Testis (tissue), 3 donors: ENCODE measurements around the gene RNF213. TPM values are rescaled to one million over a fixed set of nuclear protein-coding genes. Genes with fewer than 3 reads are reported as not detected.
"Not testable (repeated sequence)": the region's sequence is repeated elsewhere in the genome, so short reads cannot be mapped to it uniquely, and the experiment has no call there.

Experiments used
- DNase-seq: peaks from one replicate; pipeline ENCODE4 v3.0.0-alpha.2; 2019
- H3K27ac ChIP-seq, 2 donors: fragments of 200-600 bp; sonication (generic); one replicate each; pipeline ENCODE4 v1.5.1; 2019
- H3K27me3 ChIP-seq: fragments of 200-600 bp; sonication (generic); one replicate; pipeline ENCODE4 v1.5.1; 2019
- H3K36me3 ChIP-seq: fragments of 200-600 bp; sonication (generic); one replicate; pipeline ENCODE4 v1.5.1; 2017; ENCODE audit warnings: low read depth; ENCODE audit errors: missing control alignments
- H3K4me1 ChIP-seq: fragments of 200-600 bp; sonication (generic); one replicate; pipeline ENCODE4 v1.5.1; 2019
- H3K4me3 ChIP-seq, 2 donors: fragments of 200-600 bp; sonication (generic); one replicate each; pipeline ENCODE4 v1.5.1; 2017 to 2019
- H3K9me3 ChIP-seq: fragments of 200-600 bp; sonication (generic); one replicate; pipeline ENCODE4 v1.5.1; 2017
- POLR2A ChIP-seq: fragments of 450-650 bp; IDR thresholded peaks from one replicate; pipeline ENCODE4 v1.6.1; 2017; ENCODE audit warnings: antibody characterized with exemption, mild to moderate bottlenecking, moderate library complexity
- WGBS, 2 donors: methylation state at CpG; one replicate each; pipeline ENCODE4 v1.1.5; 2018; 5-methylcytosine and 5-hydroxymethylcytosine counted together
- intact Hi-C: fragments of 100-400 bp; cut with DNase I; formaldehyde crosslinking; loops from one replicate; pipeline ENCODE4 v1.15.1; 2023; ENCODE audit warnings: low total_unique reads
- polyA plus RNA-seq: library from polyadenylated mRNA; stranded (reverse); fragments of 350-450 nt; fragmentation: Illumina TruSeq; extraction: RNeasy Lipid Tissue Mini Kit (QIAGEN cat#74804); gene quantifications from one replicate; pipeline ENCODE4 v1.2.3, GENCODE V29; 2014; ENCODE audit warnings: low read depth, low replicate concordance; ENCODE audit not compliant: insufficient read depth
- total RNA-seq, 2 donors: library from RNA; depleted of rRNA; stranded (reverse); fragments of >200 nt; gene quantifications; one replicate each; pipeline ENCODE4 v1.2.3, GENCODE V29; 2016
- TF ChIP-seq, protein P1 (sequence below), 3 experiments: fragments of 450-650 bp in 2 of 3; fragments of 200-600 bp in 1 of 3; sonication (generic) in 1 of 3; IDR thresholded peaks; one replicate each; pipeline ENCODE4 v1.5.1; 2016 to 2019; ENCODE audit warnings: antibody characterized with exemption in 3 of 3, mild to moderate bottlenecking in 2 of 3, moderate library complexity in 1 of 3

RNF213 gene
- total and polyA plus RNA-seq, 3 donors from 2014 or later = 25.3 to 68.9 (median 66.9) TPM

DNA sequence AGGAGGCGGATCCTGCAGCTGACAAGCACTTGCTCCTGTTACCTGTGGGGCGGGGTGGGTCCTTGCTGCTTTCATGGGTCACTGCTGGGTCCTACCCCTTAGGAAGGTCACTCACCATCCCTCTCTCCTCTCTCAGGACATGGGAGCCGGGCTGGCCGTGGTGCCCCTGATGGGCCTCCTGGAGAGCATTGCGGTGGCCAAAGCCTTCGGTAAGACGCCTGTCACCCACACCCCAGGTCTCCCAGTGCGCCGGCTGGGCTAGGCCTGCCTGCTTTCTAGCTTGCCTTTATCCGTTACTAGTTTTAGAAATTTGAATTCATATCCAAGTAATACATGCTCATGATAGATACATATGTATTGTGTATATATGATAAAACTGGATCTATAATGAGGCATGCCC lies 23.3 kb upstream of the RNF213 start:
- TF ChIP-seq POLR2A = no peak
- DNase-seq = no peak
- no peak overlapping the region for H3K4me3 ChIP-seq
- H3K27me3 ChIP-seq = no peaks in the 10 kb centered on the region
- no peaks in the 10 kb centered on the region for H3K4me1 ChIP-seq
- intact Hi-C loops = no loop called here
- H3K27ac ChIP-seq = no peak overlapping the region
- 95 to 96% methylated on average over 6 to 10 of the region's 10 CpGs for WGBS, 2 donors
- H3K36me3 ChIP-seq = no peaks in the 10 kb centered on the region
- H3K9me3 ChIP-seq = no peaks in the 10 kb centered on the region

DNA sequence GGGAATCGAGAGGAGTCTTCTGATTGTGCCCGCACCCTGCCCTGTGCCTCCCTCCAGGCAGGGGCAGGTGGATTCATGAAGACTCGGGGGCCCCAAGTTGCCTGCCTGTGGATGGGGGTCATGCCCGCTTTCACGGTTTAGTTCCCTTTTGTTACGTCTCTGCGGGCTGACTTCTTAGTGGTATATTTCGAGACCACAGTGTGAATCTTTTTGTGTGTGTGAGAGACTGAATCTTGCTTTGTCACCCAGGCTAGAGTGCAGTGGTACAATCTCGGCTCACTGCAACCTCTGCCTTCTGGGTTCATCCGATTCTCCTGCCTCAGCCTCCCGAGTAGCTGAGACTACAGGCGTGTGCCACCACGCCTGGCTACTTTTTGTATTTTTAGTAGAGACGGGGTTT lies 18.1 kb upstream of the RNF213 start:
- 86 to 95% methylated on average over 14 of the region's 14 CpGs for WGBS, 2 donors
- H3K4me1 ChIP-seq = no peaks in the 10 kb centered on the region
- H3K9me3 ChIP-seq = no peaks in the 10 kb centered on the region
- no peaks in the 10 kb centered on the region for H3K36me3 ChIP-seq
- no peaks in the 10 kb centered on the region for H3K27me3 ChIP-seq
- H3K4me3 ChIP-seq = no peak overlapping the region
- intact Hi-C loops = no loop called here
- TF ChIP-seq POLR2A = no peak
- TF ChIP-seq, protein P1, sequence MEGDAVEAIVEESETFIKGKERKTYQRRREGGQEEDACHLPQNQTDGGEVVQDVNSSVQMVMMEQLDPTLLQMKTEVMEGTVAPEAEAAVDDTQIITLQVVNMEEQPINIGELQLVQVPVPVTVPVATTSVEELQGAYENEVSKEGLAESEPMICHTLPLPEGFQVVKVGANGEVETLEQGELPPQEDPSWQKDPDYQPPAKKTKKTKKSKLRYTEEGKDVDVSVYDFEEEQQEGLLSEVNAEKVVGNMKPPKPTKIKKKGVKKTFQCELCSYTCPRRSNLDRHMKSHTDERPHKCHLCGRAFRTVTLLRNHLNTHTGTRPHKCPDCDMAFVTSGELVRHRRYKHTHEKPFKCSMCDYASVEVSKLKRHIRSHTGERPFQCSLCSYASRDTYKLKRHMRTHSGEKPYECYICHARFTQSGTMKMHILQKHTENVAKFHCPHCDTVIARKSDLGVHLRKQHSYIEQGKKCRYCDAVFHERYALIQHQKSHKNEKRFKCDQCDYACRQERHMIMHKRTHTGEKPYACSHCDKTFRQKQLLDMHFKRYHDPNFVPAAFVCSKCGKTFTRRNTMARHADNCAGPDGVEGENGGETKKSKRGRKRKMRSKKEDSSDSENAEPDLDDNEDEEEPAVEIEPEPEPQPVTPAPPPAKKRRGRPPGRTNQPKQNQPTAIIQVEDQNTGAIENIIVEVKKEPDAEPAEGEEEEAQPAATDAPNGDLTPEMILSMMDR (IDR thresholded peaks at IDR 0.05) = no peak
- DNase-seq = no peak
- no peak overlapping the region for H3K27ac ChIP-seq

DNA sequence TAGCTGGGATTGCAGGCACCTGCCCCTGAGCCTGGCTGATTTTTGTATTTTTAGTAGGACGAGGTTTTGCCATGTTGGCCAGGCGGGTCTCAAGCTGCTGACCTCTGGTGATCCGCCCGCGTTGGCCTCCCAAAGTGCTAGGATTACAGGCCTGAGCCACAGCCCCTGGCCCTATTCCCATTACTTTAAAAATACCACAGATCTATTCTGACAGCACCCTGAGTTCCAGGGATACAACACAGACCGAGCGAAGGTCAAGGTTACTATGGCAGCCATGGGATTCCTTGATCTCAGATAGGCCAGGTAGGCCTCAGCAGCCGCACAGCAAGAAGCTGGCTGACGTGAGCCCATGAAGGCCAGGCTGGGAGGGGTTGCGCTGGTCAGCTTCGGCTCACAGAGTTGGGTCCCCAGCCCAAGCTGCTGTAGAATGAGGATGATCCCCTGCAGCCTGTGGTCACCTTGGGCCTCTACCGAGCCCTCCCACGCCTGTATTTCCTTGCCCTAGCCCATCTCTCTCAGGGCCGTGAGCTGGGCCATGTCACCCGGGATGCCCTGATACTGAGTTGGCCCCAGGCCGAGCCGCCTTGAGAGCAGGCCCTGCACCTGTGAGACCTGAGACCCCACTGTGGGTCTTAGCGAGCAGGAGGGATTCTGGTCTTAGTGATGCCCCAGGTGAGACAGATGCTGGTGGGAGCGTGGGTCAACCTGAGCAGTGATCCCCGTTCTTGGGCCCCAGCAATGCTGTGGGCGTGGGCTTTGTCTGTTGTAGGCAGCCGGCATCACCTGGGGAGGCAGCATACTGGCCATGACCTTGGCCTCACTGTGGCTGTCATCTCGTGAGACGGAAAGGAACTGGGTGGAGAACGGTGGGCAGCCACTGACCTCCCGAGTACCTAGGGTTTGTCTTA lies 16.9 kb upstream of the RNF213 start:
- no peak overlapping the region for H3K27ac ChIP-seq
- TF ChIP-seq POLR2A = no peak
- TF ChIP-seq, protein P1 (IDR thresholded peaks at IDR 0.05) = no peak
- no peak for DNase-seq

DNA sequence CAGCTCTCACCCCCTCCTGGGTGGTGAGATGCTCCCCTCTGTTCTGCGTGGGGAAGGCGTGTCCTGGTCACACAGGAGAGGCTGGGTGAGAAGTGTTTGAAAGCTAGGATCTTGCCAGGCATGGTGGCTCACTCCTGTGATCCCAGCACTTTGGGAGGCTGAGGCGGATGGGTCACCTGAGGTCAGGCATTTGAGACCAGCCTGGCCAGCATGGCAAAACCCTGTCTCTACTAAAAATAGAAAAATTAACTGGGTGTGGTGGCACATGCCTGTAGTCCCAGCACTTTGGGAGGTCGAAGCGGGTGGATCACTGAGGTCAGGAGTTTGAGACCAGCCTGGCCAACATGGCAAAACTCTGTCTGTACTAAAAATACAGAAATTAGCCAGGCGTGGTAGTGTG lies 16.2 kb upstream of the RNF213 start:
- H3K27me3 ChIP-seq, intact Hi-C loops, H3K36me3 ChIP-seq, H3K4me1 ChIP-seq, H3K9me3 ChIP-seq, DNase-seq, H3K4me3 ChIP-seq, H3K27ac ChIP-seq: not testable (repeated sequence)
- 90 to 91% methylated on average over 6 of the region's 6 CpGs for WGBS, 2 donors

More for the DNA sequence above, 16.9 kb upstream of the RNF213 start:
- H3K4me3 ChIP-seq = no peak overlapping the region
- no peaks in the 10 kb centered on the region for H3K4me1 ChIP-seq
- H3K27me3 ChIP-seq = no peaks in the 10 kb centered on the region
- intact Hi-C loops = no loop called here
- H3K9me3 ChIP-seq = no peaks in the 10 kb centered on the region
- H3K36me3 ChIP-seq = no peaks in the 10 kb centered on the region
- 84 to 94% methylated on average over 18 to 26 of the region's 26 CpGs for WGBS, 2 donors

DNA sequence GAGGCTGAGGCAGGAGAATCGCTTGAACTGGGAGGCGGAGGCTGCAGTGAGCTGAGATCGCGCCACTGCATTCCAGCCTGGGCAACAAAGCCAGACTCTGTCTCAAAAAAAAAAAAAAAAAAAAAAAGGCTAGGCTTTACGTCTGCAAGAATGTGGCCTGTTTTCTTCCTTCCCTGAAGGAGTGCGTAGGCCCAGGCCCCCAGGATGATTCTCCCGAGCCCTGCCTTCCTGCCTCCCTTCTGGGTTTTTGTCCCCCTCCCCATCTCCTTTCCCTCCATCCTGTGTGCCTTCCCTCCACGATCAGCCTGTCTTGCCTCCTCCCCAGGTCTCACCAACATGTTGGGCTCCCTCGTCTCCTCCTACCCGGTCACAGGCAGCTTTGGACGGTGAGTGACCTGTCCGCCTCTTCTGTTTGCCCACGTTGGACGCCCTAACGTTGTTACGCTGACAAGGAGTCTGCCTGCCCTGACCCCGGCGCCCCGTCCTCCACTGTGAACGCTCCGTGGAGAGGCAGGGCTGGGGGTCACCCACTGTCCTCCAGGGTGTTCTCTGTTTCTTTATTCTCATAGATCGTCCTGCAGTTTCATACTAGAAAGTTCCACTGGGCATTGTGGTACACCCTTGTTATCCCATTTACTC lies 15.7 kb upstream of the RNF213 start:
- Histone ChIP-seq H3K4me3 (no peak overlapping the region), H3K4me1 (no peaks in the 10 kb centered on the region), H3K27ac (no peak overlapping the region), H3K36me3 (no peaks in the 10 kb centered on the region), H3K27me3 (no peaks in the 10 kb centered on the region), H3K9me3 (no peaks in the 10 kb centered on the region)
- no peak for DNase-seq
- intact Hi-C loops = no loop called here
- WGBS, 2 donors = 88 to 93% methylated on average over 22 of the region's 22 CpGs
- TF ChIP-seq POLR2A = no peak
- TF ChIP-seq, protein P1 (IDR thresholded peaks at IDR 0.05) = no peak
